Measurements from ENCODE around the gene RGS8.

RGS8 gene

GRCh38 chr1:182687361-182687760, 3.0 kb upstream of the RGS8 start:
- H3K4me3 ChIP-seq (ENCODE audit: low read depth, low read length): no peak overlapping the region
- no peak for TF ChIP-seq CTCF (IDR thresholded peaks at IDR 0.05; ENCODE audit: low read depth, low read length, missing control alignments)

GRCh38 chr1:182686446-182686845, 2.1 kb upstream of the RGS8 start:
- no peak for TF ChIP-seq CTCF (IDR thresholded peaks at IDR 0.05; ENCODE audit: low read depth, low read length, missing control alignments)
- no peak for DNase-seq (ENCODE audit: low read depth)
- no peak overlapping the region for H3K4me3 ChIP-seq (ENCODE audit: low read depth, low read length)

More at GRCh38 chr1:182687361-182687760, 3.0 kb upstream of the RGS8 start:
- no peak for DNase-seq (ENCODE audit: low read depth)

- no peak for TF ChIP-seq CTCF (IDR thresholded peaks at IDR 0.05; ENCODE audit: low read depth, low read length, missing control alignments)
- DNase-seq (ENCODE audit: low read depth): no peak
- H3K4me3 ChIP-seq (ENCODE audit: low read depth, low read length): no peak overlapping the region
Observed at GRCh38 chr1:182685215-182685614, 828 bp upstream of the RGS8 start.

- TF ChIP-seq CTCF (IDR thresholded peaks at IDR 0.05; ENCODE audit: low read depth, low read length, missing control alignments): no peak
- DNase-seq (ENCODE audit: low read depth): no peak
- no peak overlapping the region for H3K4me3 ChIP-seq (ENCODE audit: low read depth, low read length)
Observed at GRCh38 chr1:182682898-182683501, 1.4 kb downstream of the RGS8 start.

- no peak overlapping the region for H3K4me3 ChIP-seq (ENCODE audit: low read depth, low read length)
- no peak for DNase-seq (ENCODE audit: low read depth)
- TF ChIP-seq CTCF (IDR thresholded peaks at IDR 0.05; ENCODE audit: low read depth, low read length, missing control alignments): no peak
Observed at GRCh38 chr1:182682406-182682805, 2.0 kb downstream of the RGS8 start.

GRCh38 chr1:182681568-182681912, 2.8 kb downstream of the RGS8 start:
- no peak for TF ChIP-seq CTCF (IDR thresholded peaks at IDR 0.05; ENCODE audit: low read depth, low read length, missing control alignments)
- no peak for DNase-seq (ENCODE audit: low read depth)

GRCh38 chr1:182680901-182681567, 3.4 kb downstream of the RGS8 start:
- TF ChIP-seq CTCF (IDR thresholded peaks at IDR 0.05; ENCODE audit: low read depth, low read length, missing control alignments): no peak
- no peak for DNase-seq (ENCODE audit: low read depth)
- H3K4me3 ChIP-seq (ENCODE audit: low read depth, low read length): no peak overlapping the region

More at GRCh38 chr1:182681568-182681912, 2.8 kb downstream of the RGS8 start:
- H3K4me3 ChIP-seq (ENCODE audit: low read depth, low read length): no peak overlapping the region

Measured in GM12864 (cell line).